ENCODE measurements around the gene METTL24.
"Not testable (repeated sequence)": the region's sequence is repeated elsewhere in the genome, so short reads cannot be mapped to it uniquely, and the experiment has no call there.

Gene METTL24

DNA sequence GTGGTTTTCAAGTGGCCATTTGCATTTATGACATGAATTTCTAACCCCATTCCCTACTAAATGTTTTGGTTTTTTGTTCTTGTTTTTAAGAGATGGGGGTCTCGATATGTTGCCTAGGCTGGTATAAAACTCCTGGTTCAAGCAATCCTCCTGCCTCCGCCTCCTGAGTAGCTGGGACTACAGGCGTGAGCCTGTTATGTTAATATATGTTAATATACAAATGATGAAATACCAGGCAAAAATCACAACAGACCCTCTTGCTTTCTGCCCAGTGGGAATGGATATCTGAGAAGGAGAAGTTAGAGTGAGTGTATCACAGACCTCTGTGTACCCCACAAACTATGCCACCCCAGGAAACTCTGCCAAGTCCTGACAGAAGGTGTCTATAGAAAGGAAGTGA lies 111.8 kb downstream of the METTL24 start:
- no peak for TF ChIP-seq CSDC2 (CRISPR knock-in tag; IDR thresholded peaks at IDR 0.05)
- TF ChIP-seq ARNTL (CRISPR knock-in tag; IDR thresholded peaks at IDR 0.05; ENCODE audit: borderline replicate concordance, low read depth), result no peak
- no peak for TF ChIP-seq ISL1 (CRISPR knock-in tag; IDR thresholded peaks at IDR 0.05)
- no peak for TF ChIP-seq PPARA (CRISPR knock-in tag; IDR thresholded peaks at IDR 0.05; ENCODE audit: borderline replicate concordance)
- TF ChIP-seq GLIS3 (CRISPR knock-in tag; IDR thresholded peaks at IDR 0.05), result no peak
- TF ChIP-seq, protein P1, sequence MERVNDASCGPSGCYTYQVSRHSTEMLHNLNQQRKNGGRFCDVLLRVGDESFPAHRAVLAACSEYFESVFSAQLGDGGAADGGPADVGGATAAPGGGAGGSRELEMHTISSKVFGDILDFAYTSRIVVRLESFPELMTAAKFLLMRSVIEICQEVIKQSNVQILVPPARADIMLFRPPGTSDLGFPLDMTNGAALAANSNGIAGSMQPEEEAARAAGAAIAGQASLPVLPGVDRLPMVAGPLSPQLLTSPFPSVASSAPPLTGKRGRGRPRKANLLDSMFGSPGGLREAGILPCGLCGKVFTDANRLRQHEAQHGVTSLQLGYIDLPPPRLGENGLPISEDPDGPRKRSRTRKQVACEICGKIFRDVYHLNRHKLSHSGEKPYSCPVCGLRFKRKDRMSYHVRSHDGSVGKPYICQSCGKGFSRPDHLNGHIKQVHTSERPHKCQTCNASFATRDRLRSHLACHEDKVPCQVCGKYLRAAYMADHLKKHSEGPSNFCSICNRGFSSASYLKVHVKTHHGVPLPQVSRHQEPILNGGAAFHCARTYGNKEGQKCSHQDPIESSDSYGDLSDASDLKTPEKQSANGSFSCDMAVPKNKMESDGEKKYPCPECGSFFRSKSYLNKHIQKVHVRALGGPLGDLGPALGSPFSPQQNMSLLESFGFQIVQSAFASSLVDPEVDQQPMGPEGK (CRISPR knock-in tag; IDR thresholded peaks at IDR 0.05; ENCODE audit: borderline replicate concordance), result no peak
- TF ChIP-seq ZC3H10 (CRISPR knock-in tag; IDR thresholded peaks at IDR 0.05), result no peak
- TF ChIP-seq ESRRG (CRISPR knock-in tag; IDR thresholded peaks at IDR 0.05), result no peak
- TF ChIP-seq OSR1 (CRISPR knock-in tag; IDR thresholded peaks at IDR 0.05), result no peak
- TF ChIP-seq, protein P2, sequence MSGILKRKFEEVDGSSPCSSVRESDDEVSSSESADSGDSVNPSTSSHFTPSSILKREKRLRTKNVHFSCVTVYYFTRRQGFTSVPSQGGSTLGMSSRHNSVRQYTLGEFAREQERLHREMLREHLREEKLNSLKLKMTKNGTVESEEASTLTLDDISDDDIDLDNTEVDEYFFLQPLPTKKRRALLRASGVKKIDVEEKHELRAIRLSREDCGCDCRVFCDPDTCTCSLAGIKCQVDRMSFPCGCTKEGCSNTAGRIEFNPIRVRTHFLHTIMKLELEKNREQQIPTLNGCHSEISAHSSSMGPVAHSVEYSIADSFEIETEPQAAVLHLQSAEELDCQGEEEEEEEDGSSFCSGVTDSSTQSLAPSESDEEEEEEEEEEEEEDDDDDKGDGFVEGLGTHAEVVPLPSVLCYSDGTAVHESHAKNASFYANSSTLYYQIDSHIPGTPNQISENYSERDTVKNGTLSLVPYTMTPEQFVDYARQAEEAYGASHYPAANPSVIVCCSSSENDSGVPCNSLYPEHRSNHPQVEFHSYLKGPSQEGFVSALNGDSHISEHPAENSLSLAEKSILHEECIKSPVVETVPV (CRISPR knock-in tag; IDR thresholded peaks at IDR 0.05), result no peak
- no peak for TF ChIP-seq TOX (CRISPR knock-in tag; IDR thresholded peaks at IDR 0.05; ENCODE audit: borderline replicate concordance)
- ATAC-seq, result no peak

DNA sequence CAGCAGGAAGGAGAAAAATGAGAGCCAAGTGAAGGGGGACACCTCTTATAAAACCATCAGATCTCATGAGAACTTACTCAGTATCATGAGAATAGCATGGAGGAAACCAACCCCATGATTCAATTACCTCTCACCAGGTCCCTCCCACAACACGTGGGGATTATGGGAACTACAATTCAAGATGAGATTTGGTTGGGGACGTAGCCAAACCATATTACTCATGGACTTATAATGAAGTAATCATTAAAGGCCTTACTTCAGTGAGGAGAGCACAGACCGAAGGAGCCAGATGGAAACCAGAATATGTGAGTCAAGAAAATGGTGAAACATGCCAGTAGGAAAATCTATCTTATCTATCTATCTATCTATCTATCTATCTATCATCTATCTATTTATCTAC lies 113.5 kb downstream of the METTL24 start:
- not testable (repeated sequence) for ATAC-seq

DNA sequence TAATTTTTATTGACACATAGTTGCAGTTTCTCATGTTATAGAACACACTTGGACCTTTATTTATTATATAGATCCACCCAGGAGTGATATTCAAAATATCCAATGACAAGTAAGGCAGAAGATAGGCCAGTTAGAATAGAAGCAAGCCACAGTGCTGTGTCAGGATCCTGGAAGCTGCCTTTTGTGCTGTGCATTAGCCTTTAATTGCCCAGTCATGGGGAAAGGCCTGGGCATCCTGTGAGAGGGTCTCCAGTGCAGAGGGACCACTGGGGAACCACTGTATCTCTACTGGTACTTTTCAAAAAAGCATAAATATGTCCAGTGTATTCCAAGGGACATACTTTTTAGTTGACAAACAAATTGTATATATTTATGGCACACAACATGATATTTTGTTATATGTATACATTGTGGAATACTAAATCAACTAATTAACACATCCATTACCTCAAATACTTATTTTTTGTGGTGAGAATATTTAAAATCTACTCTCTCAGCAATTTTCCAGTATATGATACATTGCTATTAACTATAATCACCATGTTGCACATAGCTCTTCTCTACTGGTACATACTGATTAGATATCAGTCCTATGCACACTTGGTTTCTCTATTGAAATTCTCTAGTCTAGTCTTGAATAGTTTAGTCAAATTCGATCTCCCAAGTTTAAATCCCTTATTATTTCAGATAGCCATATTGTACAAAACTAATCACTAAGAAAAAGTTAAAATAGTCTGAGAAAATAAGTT lies 118.4 kb downstream of the METTL24 start:
- no peak for TF ChIP-seq ESRRG (CRISPR knock-in tag; IDR thresholded peaks at IDR 0.05)
- TF ChIP-seq, protein P3, sequence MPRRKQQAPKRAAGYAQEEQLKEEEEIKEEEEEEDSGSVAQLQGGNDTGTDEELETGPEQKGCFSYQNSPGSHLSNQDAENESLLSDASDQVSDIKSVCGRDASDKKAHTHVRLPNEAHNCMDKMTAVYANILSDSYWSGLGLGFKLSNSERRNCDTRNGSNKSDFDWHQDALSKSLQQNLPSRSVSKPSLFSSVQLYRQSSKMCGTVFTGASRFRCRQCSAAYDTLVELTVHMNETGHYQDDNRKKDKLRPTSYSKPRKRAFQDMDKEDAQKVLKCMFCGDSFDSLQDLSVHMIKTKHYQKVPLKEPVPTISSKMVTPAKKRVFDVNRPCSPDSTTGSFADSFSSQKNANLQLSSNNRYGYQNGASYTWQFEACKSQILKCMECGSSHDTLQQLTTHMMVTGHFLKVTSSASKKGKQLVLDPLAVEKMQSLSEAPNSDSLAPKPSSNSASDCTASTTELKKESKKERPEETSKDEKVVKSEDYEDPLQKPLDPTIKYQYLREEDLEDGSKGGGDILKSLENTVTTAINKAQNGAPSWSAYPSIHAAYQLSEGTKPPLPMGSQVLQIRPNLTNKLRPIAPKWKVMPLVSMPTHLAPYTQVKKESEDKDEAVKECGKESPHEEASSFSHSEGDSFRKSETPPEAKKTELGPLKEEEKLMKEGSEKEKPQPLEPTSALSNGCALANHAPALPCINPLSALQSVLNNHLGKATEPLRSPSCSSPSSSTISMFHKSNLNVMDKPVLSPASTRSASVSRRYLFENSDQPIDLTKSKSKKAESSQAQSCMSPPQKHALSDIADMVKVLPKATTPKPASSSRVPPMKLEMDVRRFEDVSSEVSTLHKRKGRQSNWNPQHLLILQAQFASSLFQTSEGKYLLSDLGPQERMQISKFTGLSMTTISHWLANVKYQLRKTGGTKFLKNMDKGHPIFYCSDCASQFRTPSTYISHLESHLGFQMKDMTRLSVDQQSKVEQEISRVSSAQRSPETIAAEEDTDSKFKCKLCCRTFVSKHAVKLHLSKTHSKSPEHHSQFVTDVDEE (CRISPR knock-in tag; IDR thresholded peaks at IDR 0.05), result no peak
- TF ChIP-seq ZNF565 (CRISPR knock-in tag; conservative IDR thresholded peaks at IDR 0.05; ENCODE audit: low read depth), result no peak
- TF ChIP-seq ZNF70 (CRISPR knock-in tag; IDR thresholded peaks at IDR 0.05), result no peak
- TF ChIP-seq ZC3H10 (CRISPR knock-in tag; IDR thresholded peaks at IDR 0.05), result no peak
- no peak for TF ChIP-seq SNAI2 (CRISPR knock-in tag; IDR thresholded peaks at IDR 0.05)
- no peak for TF ChIP-seq ZNF8 (CRISPR knock-in tag; IDR thresholded peaks at IDR 0.05)
- TF ChIP-seq TOX (CRISPR knock-in tag; IDR thresholded peaks at IDR 0.05; ENCODE audit: borderline replicate concordance), result no peak
- no peak for TF ChIP-seq ISL1 (CRISPR knock-in tag; IDR thresholded peaks at IDR 0.05)
- TF ChIP-seq TCF4 (CRISPR knock-in tag; IDR thresholded peaks at IDR 0.05; ENCODE audit: borderline replicate concordance), result no peak
- no peak for TF ChIP-seq GLIS3 (CRISPR knock-in tag; IDR thresholded peaks at IDR 0.05)
- TF ChIP-seq, protein P4, sequence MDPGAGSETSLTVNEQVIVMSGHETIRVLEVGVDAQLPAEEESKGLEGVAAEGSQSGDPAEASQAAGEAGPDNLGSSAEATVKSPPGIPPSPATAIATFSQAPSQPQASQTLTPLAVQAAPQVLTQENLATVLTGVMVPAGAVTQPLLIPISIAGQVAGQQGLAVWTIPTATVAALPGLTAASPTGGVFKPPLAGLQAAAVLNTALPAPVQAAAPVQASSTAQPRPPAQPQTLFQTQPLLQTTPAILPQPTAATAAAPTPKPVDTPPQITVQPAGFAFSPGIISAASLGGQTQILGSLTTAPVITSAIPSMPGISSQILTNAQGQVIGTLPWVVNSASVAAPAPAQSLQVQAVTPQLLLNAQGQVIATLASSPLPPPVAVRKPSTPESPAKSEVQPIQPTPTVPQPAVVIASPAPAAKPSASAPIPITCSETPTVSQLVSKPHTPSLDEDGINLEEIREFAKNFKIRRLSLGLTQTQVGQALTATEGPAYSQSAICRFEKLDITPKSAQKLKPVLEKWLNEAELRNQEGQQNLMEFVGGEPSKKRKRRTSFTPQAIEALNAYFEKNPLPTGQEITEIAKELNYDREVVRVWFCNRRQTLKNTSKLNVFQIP (CRISPR knock-in tag; IDR thresholded peaks at IDR 0.05; ENCODE audit: borderline replicate concordance, low read depth), result no peak
- TF ChIP-seq ARNTL (CRISPR knock-in tag; IDR thresholded peaks at IDR 0.05; ENCODE audit: borderline replicate concordance, low read depth), result no peak
- no peak for TF ChIP-seq ZFP30 (CRISPR knock-in tag; IDR thresholded peaks at IDR 0.05)
- TF ChIP-seq, protein P2 (CRISPR knock-in tag; IDR thresholded peaks at IDR 0.05), result no peak
- no peak for ATAC-seq

Measured in SK-N-SH treated with all-trans-retinoic acid at 6 μM for 48 hours (cell line).